Hepatocyte (in vitro differentiated cells): ENCODE measurements around the gene GDF15. TPM values are rescaled to one million over a fixed set of nuclear protein-coding genes. Genes with fewer than 3 reads are reported as not detected.

Source experiments
- DNase-seq: peaks from one replicate; pipeline ENCODE4 v3.0.0-alpha.2; 2016; ENCODE audit warnings: low spot score
- H2AFZ ChIP-seq: fragments of 200-600 bp; sonication (generic); 2 replicates; pipeline ENCODE4 v1.6.0; 2016; ENCODE audit warnings: antibody characterized with exemption, mild to moderate bottlenecking
- H3K27ac ChIP-seq: fragments of 200-600 bp; sonication (generic); 2 replicates; pipeline ENCODE4 v1.5.1; 2016; ENCODE audit warnings: mild to moderate bottlenecking
- H3K27me3 ChIP-seq: fragments of 200-600 bp; sonication (generic); 2 replicates; pipeline ENCODE4 v1.6.1; 2016
- H3K36me3 ChIP-seq: fragments of 200-600 bp; sonication (generic); replicated peaks from 2 replicates; pipeline ENCODE4 v1.5.1; 2016; ENCODE audit warnings: low read depth; ENCODE audit not compliant: insufficient read depth
- H3K4me1 ChIP-seq: fragments of 200-600 bp; sonication (generic); 2 replicates; pipeline ENCODE4 v1.5.1; 2016; ENCODE audit warnings: mild to moderate bottlenecking, moderate library complexity; ENCODE audit not compliant: insufficient read depth
- H3K4me2 ChIP-seq: fragments of 200-600 bp; sonication (generic); 2 replicates; pipeline ENCODE4 v1.6.0; 2016
- H3K4me3 ChIP-seq: fragments of 200-600 bp; sonication (generic); 2 replicates; pipeline ENCODE4 v1.5.1; 2016; ENCODE audit warnings: mild to moderate bottlenecking
- H3K79me2 ChIP-seq: fragments of 200-600 bp; sonication (generic); 2 replicates; pipeline ENCODE4 v1.6.0; 2017; ENCODE audit warnings: mild to moderate bottlenecking
- H3K9me2 ChIP-seq: fragments of 200-600 bp; sonication (generic); replicated peaks from 2 replicates; pipeline ENCODE4 v1.6.0; 2017; ENCODE audit warnings: mild to moderate bottlenecking; ENCODE audit not compliant: insufficient read depth
- H3K9me3 ChIP-seq: fragments of 200-600 bp; sonication (generic); 2 replicates; pipeline ENCODE4 v1.5.1; 2016; ENCODE audit warnings: low read depth, mild to moderate bottlenecking
- H4K20me1 ChIP-seq: fragments of 200-600 bp; sonication (generic); 2 replicates; pipeline ENCODE4 v1.6.0; 2016; ENCODE audit warnings: mild to moderate bottlenecking; ENCODE audit not compliant: insufficient read depth, poor library complexity, severe bottlenecking
- CTCF ChIP-seq: fragments of 200-600 bp; sonication (generic); IDR thresholded peaks from 2 replicates; pipeline ENCODE4 v1.5.1; 2016; ENCODE audit warnings: antibody characterized with exemption, mild to moderate bottlenecking; ENCODE audit not compliant: poor library complexity
- EZH2 ChIP-seq: fragments of 200-600 bp; sonication (generic); IDR thresholded peaks from 2 replicates; pipeline ENCODE4 v1.6.1; 2016; ENCODE audit warnings: antibody characterized with exemption, mild to moderate bottlenecking, borderline replicate concordance
- EZH2phosphoT487 ChIP-seq: fragments of 200-600 bp; sonication (generic); IDR thresholded peaks from one replicate; pipeline ENCODE4 v1.6.1; 2018; ENCODE audit warnings: antibody characterized with exemption, mild to moderate bottlenecking, low read depth, moderate library complexity; ENCODE audit not compliant: unreplicated experiment, severe bottlenecking
- WGBS: methylation state at CpG from one replicate; pipeline ENCODE4 v1.1.6; 2016; ENCODE audit warnings: low lambda C conversion rate; ENCODE audit errors: missing lambda C conversion rate; 5-methylcytosine and 5-hydroxymethylcytosine counted together
- polyA plus RNA-seq: library from polyadenylated mRNA; unstranded; fragments of >200 nt; fragmentation: Nextera tagmentation; extraction: Ambion mirVana; gene quantifications from 2 replicates; pipeline ENCODE4 v1.2.1, GENCODE V29; 2016
- total RNA-seq: library from RNA; depleted of rRNA; stranded (reverse); fragments of >200 nt; gene quantifications from 2 replicates; pipeline ENCODE4 v1.2.3, GENCODE V29; 2014

Gene GDF15
- total and polyA plus RNA-seq, 2 experiments from 2014 or later = 123 to 175 TPM

GRCh38 chr19:18426416-18426767 is 40.4 kb downstream of the GDF15 start:
- Histone ChIP-seq H3K9me2 (no peaks in the 10 kb centered on the region), H3K4me3 (no peak overlapping the region), H3K36me3 (no peaks in the 10 kb centered on the region), H3K4me2 (no peak overlapping the region), H2AFZ (no peak overlapping the region), H3K4me1 (peaks cover 32% of the 10 kb centered on the region), H3K79me2 (peaks cover 60% of the 10 kb centered on the region), H3K27me3 (no peaks in the 10 kb centered on the region), H3K27ac (no peak overlapping the region), H3K9me3 (no peaks in the 10 kb centered on the region), H4K20me1 (peaks cover 34% of the 10 kb centered on the region)
- WGBS = 92% methylated on average over 8 of the region's 8 CpGs
- no peak for TF ChIP-seq EZH2phosphoT487
- TF ChIP-seq CTCF = no peak
- no peak for TF ChIP-seq EZH2
- DNase-seq = no peak

- no peak overlapping the region for H3K4me2 ChIP-seq
- no peak for TF ChIP-seq EZH2phosphoT487
- no peak for TF ChIP-seq CTCF
- TF ChIP-seq EZH2 = no peak
- H3K79me2 ChIP-seq = peaks cover 54% of the 10 kb centered on the region
- no peaks in the 10 kb centered on the region for H3K27me3 ChIP-seq
- H3K4me1 ChIP-seq = peaks cover 34% of the 10 kb centered on the region
- no peaks in the 10 kb centered on the region for H3K9me2 ChIP-seq
- H3K4me3 ChIP-seq = no peak overlapping the region
- DNase-seq = no peak
- H3K27ac ChIP-seq = no peak overlapping the region
- WGBS = 97% methylated on average over 15 of the region's 16 CpGs
- H4K20me1 ChIP-seq = peaks cover 26% of the 10 kb centered on the region
- H2AFZ ChIP-seq = no peak overlapping the region
- no peaks in the 10 kb centered on the region for H3K9me3 ChIP-seq
- H3K36me3 ChIP-seq = no peaks in the 10 kb centered on the region
Observed at GRCh38 chr19:18427080-18427742, 41.3 kb downstream of the GDF15 start.

GRCh38 chr19:18427743-18428113 is 41.8 kb downstream of the GDF15 start:
- DNase-seq = no peak
- Histone ChIP-seq H3K9me2 (no peaks in the 10 kb centered on the region), H3K27me3 (no peaks in the 10 kb centered on the region), H3K36me3 (no peaks in the 10 kb centered on the region), H3K4me1 (peaks cover 38% of the 10 kb centered on the region), H2AFZ (no peak overlapping the region), H3K79me2 (peaks cover 50% of the 10 kb centered on the region), H3K4me2 (no peak overlapping the region), H3K4me3 (no peak overlapping the region), H4K20me1 (peaks cover 23% of the 10 kb centered on the region), H3K9me3 (no peaks in the 10 kb centered on the region), H3K27ac (no peak overlapping the region)
- whole genome bisulfite sequencing = 89% methylated on average over 12 of the region's 12 CpGs
- TF ChIP-seq CTCF = no peak
- TF ChIP-seq EZH2 = no peak
- TF ChIP-seq EZH2phosphoT487 = no peak
